Neuronal stem cell (in vitro differentiated cells): ENCODE measurements around the gene NSL1.

ENCODE experiments used
- DNase-seq: peaks from one replicate; pipeline ENCODE4 v3.0.0-alpha.2; 2013; ENCODE audit warnings: low spot score
- H2AFZ ChIP-seq: one replicate; pipeline ENCODE4 v1.6.1; 2013; ENCODE audit warnings: mild to moderate bottlenecking, low read length, inconsistent platforms
- H2AK5ac ChIP-seq: 2 replicates; pipeline ENCODE4 v1.6.1; 2013; ENCODE audit warnings: low read depth, mild to moderate bottlenecking, inconsistent platforms, low read length, moderate library complexity, mixed read lengths
- H2BK120ac ChIP-seq: 2 replicates; pipeline ENCODE4 v1.6.1; 2013; ENCODE audit warnings: low read depth, mild to moderate bottlenecking, inconsistent platforms, low read length, moderate library complexity, mixed read lengths
- H2BK12ac ChIP-seq: one replicate; pipeline ENCODE4 v1.6.1; 2013; ENCODE audit warnings: low read length, inconsistent platforms
- H2BK15ac ChIP-seq: 2 replicates; pipeline ENCODE4 v1.6.1; 2013; ENCODE audit warnings: mild to moderate bottlenecking, low read length, inconsistent platforms, mixed read lengths
- H2BK5ac ChIP-seq: one replicate; pipeline ENCODE4 v1.6.1; 2013; ENCODE audit warnings: inconsistent platforms, mild to moderate bottlenecking, low read length, moderate library complexity
- H3K14ac ChIP-seq: one replicate; pipeline ENCODE4 v1.6.1; 2013; ENCODE audit warnings: low read length, inconsistent platforms
- H3K18ac ChIP-seq: 2 replicates; pipeline ENCODE4 v1.6.1; 2013; ENCODE audit warnings: low read length, inconsistent platforms
- H3K23ac ChIP-seq: 2 replicates; pipeline ENCODE4 v1.6.1; 2013; ENCODE audit warnings: low read depth, mild to moderate bottlenecking, mixed read lengths, low read length, inconsistent platforms; ENCODE audit not compliant: poor library complexity
- H3K27ac ChIP-seq: replicated peaks from 3 replicates; pipeline ENCODE4 v1.5.1; 2013; ENCODE audit warnings: low read length, inconsistent platforms
- H3K27me3 ChIP-seq, 3 experiments: 2 replicates each; pipeline ENCODE4 v1.6.1; 2013; ENCODE audit warnings: low read length in 3 of 3, mild to moderate bottlenecking in 2 of 3, inconsistent platforms in 1 of 3, low read depth in 1 of 3, mixed read lengths in 1 of 3, moderate library complexity in 1 of 3; ENCODE audit not compliant: control insufficient read depth in 3 of 3, insufficient read depth in 3 of 3
- H3K36me3 ChIP-seq, 2 donors: replicated peaks in 1 of 2; 2 replicates each; pipeline ENCODE4 v1.6.1; 2013; ENCODE audit warnings: low read length in 2 of 2; ENCODE audit not compliant: control insufficient read depth in 2 of 2, insufficient read depth in 2 of 2
- H3K4ac ChIP-seq: 2 replicates; pipeline ENCODE4 v1.6.1; 2013; ENCODE audit warnings: inconsistent platforms, mild to moderate bottlenecking, low read length, moderate library complexity
- H3K4me1 ChIP-seq, 2 donors: 1 replicate in 1 of 2; 2 replicates in 1 of 2; pipeline ENCODE4 v1.6.1; 2013; ENCODE audit warnings: low read length in 2 of 2, low read depth in 1 of 2; ENCODE audit not compliant: control insufficient read depth in 2 of 2, insufficient read depth in 1 of 2
- H3K4me2 ChIP-seq: one replicate; pipeline ENCODE4 v1.6.1; 2013; ENCODE audit warnings: mild to moderate bottlenecking, low read length, inconsistent platforms; ENCODE audit not compliant: insufficient read depth, poor library complexity, severe bottlenecking
- H3K4me3 ChIP-seq, 2 donors: 2 replicates each; pipeline ENCODE4 v1.5.1; 2013; ENCODE audit warnings: low read length in 2 of 2, mild to moderate bottlenecking in 2 of 2, inconsistent platforms in 1 of 2, moderate library complexity in 1 of 2
- H3K79me1 ChIP-seq: one replicate; pipeline ENCODE4 v1.6.1; 2013; ENCODE audit warnings: low read depth, mild to moderate bottlenecking, inconsistent platforms, low read length, moderate library complexity
- H3K9ac ChIP-seq: one replicate; pipeline ENCODE4 v1.6.1; 2013; ENCODE audit warnings: mild to moderate bottlenecking, low read depth, low read length, inconsistent platforms; ENCODE audit not compliant: poor library complexity
- H3K9me3 ChIP-seq, 2 donors: replicated peaks in 1 of 2; 2 replicates each; pipeline versions ENCODE3 to v1.6.1; 2013; ENCODE audit warnings: low read length in 2 of 2, mild to moderate bottlenecking in 2 of 2, inconsistent platforms in 1 of 2, low read depth in 1 of 2, mixed read lengths in 1 of 2, moderate library complexity in 1 of 2; ENCODE audit not compliant: control insufficient read depth in 2 of 2, insufficient read depth in 1 of 2
- H4K8ac ChIP-seq: one replicate; pipeline ENCODE4 v1.6.1; 2013; ENCODE audit warnings: low read depth, mild to moderate bottlenecking, inconsistent platforms, low read length, moderate library complexity
- H4K91ac ChIP-seq: one replicate; pipeline ENCODE4 v1.6.1; 2013; ENCODE audit warnings: low read length, low read depth, mild to moderate bottlenecking, inconsistent platforms; ENCODE audit not compliant: poor library complexity
- WGBS, 2 donors: extraction: QIAGEN DNeasy Blood & Tissue Kit; methylation state at CpG; one replicate each; pipeline ENCODE4 v1.1.7; 2013; ENCODE audit warnings: missing lambda C conversion rate in 2 of 2, mixed read lengths in 1 of 2; ENCODE audit not compliant: insufficient read length in 2 of 2, insufficient replicate concordance in 1 of 2; ENCODE audit errors: extremely low coverage in 2 of 2; 5-methylcytosine and 5-hydroxymethylcytosine counted together

The NSL1 gene

GRCh38 chr1:212686591-212686990, 105.0 kb downstream of the NSL1 start:
- H3K9me3 ChIP-seq: no peaks in the 10 kb centered on the region
- H3K18ac ChIP-seq: no peak overlapping the region
- no peak overlapping the region for H3K14ac ChIP-seq
- H3K79me1 ChIP-seq: no peaks in the 10 kb centered on the region
- H3K9ac ChIP-seq: no peak overlapping the region
- H3K27ac ChIP-seq: no peak overlapping the region
- no peaks in the 10 kb centered on the region for H3K27me3 ChIP-seq
- no peak overlapping the region for H2BK120ac ChIP-seq
- no peak overlapping the region for H2BK15ac ChIP-seq
- no peak overlapping the region for H2AFZ ChIP-seq
- no peak overlapping the region for H3K23ac ChIP-seq
- H2AK5ac ChIP-seq: no peak overlapping the region
- H3K4me3 ChIP-seq: no peak overlapping the region
- no peak overlapping the region for H2BK12ac ChIP-seq
- peaks cover 2 to 7% of the 10 kb centered on the region in 2 donors for H3K4me1 ChIP-seq
- WGBS, 2 donors: no CpG with 5 or more reads among the region's 11 CpGs
- no peaks in the 10 kb centered on the region for H3K36me3 ChIP-seq
- DNase-seq: no peak
- no peak overlapping the region for H4K91ac ChIP-seq
- no peak overlapping the region for H3K4ac ChIP-seq
- H4K8ac ChIP-seq: no peak overlapping the region
- no peak overlapping the region for H3K4me2 ChIP-seq
- H2BK5ac ChIP-seq: no peak overlapping the region

DNA sequence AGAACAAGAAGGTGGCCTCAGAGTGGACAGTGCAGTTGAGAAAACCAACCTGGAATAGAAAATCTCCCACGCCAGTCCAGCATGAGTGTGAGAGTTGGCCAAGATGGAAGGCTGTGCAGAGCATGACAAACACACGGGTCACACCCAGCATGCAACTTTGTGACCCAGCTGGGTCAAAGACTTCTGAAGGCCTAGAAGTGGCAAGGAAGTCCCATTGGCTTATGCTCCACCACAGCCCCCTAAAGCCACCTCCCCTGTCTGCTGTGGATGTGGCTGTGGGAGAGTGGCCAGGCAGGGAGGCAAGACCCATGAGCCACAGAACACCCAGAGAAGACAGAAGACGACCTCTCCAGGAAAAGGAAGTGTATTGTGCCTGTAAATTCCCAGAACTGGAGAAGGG, 105.5 kb downstream of the NSL1 start:
- H4K91ac ChIP-seq: no peak overlapping the region
- H2AFZ ChIP-seq: no peak overlapping the region
- no peaks in the 10 kb centered on the region for H3K27me3 ChIP-seq
- DNase-seq: no peak
- no peak overlapping the region for H2BK120ac ChIP-seq
- H3K23ac ChIP-seq: no peak overlapping the region
- no peak overlapping the region for H3K9ac ChIP-seq
- H3K18ac ChIP-seq: no peak overlapping the region
- H3K36me3 ChIP-seq: no peaks in the 10 kb centered on the region
- no peak overlapping the region for H3K14ac ChIP-seq
- H2BK5ac ChIP-seq: no peak overlapping the region
- H3K27ac ChIP-seq: no peak overlapping the region
- no peak overlapping the region for H3K4me2 ChIP-seq
- no peak overlapping the region for H2AK5ac ChIP-seq
- no peak overlapping the region for H3K4me3 ChIP-seq
- H2BK12ac ChIP-seq: no peak overlapping the region
- no peak overlapping the region for H3K4ac ChIP-seq
- WGBS, 2 donors: no CpG with 5 or more reads among the region's 3 CpGs
- H3K9me3 ChIP-seq: no peaks in the 10 kb centered on the region
- H3K4me1 ChIP-seq: peaks cover 2 to 7% of the 10 kb centered on the region in 2 donors
- H2BK15ac ChIP-seq: no peak overlapping the region
- H3K79me1 ChIP-seq: no peaks in the 10 kb centered on the region
- no peak overlapping the region for H4K8ac ChIP-seq

- no peak overlapping the region for H3K9ac ChIP-seq
- H3K36me3 ChIP-seq: no peaks in the 10 kb centered on the region
- no peaks in the 10 kb centered on the region for H3K79me1 ChIP-seq
- no peak for DNase-seq
- no CpG with 5 or more reads among the region's 2 CpGs for WGBS, 2 donors
- no peak overlapping the region for H4K8ac ChIP-seq
- H3K4me1 ChIP-seq: peaks cover 0 to 13% of the 10 kb centered on the region in 2 donors
- H2BK12ac ChIP-seq: no peak overlapping the region
- H3K27ac ChIP-seq: no peak overlapping the region
- no peaks in the 10 kb centered on the region for H3K27me3 ChIP-seq
- H3K4me2 ChIP-seq: no peak overlapping the region
- no peak overlapping the region for H3K23ac ChIP-seq
- H2AK5ac ChIP-seq: no peak overlapping the region
- H2BK15ac ChIP-seq: no peak overlapping the region
- H2BK120ac ChIP-seq: no peak overlapping the region
- no peak overlapping the region for H2AFZ ChIP-seq
- H3K4ac ChIP-seq: no peak overlapping the region
- no peaks in the 10 kb centered on the region for H3K9me3 ChIP-seq
- no peak overlapping the region for H3K14ac ChIP-seq
- H3K18ac ChIP-seq: no peak overlapping the region
- H4K91ac ChIP-seq: no peak overlapping the region
- no peak overlapping the region for H2BK5ac ChIP-seq
- no peak overlapping the region for H3K4me3 ChIP-seq
Measured at GRCh38 chr1:212685429-212685828, 106.1 kb downstream of the NSL1 start.

GRCh38 chr1:212684521-212685090, 107.0 kb downstream of the NSL1 start:
- Histone ChIP-seq H3K4ac (no peak overlapping the region), H2BK15ac (no peak overlapping the region), H3K27me3 (no peaks in the 10 kb centered on the region), H3K14ac (peak overlapping the region; percentile 41), H2AFZ (no peak overlapping the region), H3K36me3 (no peaks in the 10 kb centered on the region), H3K4me3 (peak overlapping the region in 1 of 2 donors; percentile 37), H2BK5ac (no peak overlapping the region), H3K9ac (no peak overlapping the region), H2BK120ac (no peak overlapping the region), H3K79me1 (no peaks in the 10 kb centered on the region), H3K23ac (peak overlapping the region; percentile 13), H2BK12ac (no peak overlapping the region), H3K4me2 (no peak overlapping the region), H3K18ac (no peak overlapping the region), H4K8ac (no peak overlapping the region), H3K27ac (no peak overlapping the region), H3K9me3 (no peaks in the 10 kb centered on the region), H3K4me1 (peaks cover 0 to 8% of the 10 kb centered on the region in 2 donors), H4K91ac (no peak overlapping the region), H2AK5ac (no peak overlapping the region)
- no CpG with 5 or more reads among the region's 11 CpGs for whole genome bisulfite sequencing, 2 donors
- no peak for DNase-seq
